Thyroid gland (tissue), 4 donors: Measurements from ENCODE around the gene METTL26. TPM values are rescaled to one million over a fixed set of nuclear protein-coding genes. Genes with fewer than 3 reads are reported as not detected.
"Not testable (repeated sequence)": the region's sequence is repeated elsewhere in the genome, so short reads cannot be mapped to it uniquely, and the experiment has no call there.

Experiments
- DNase-seq, 2 donors: peaks; one replicate each; pipeline ENCODE4 v3.0.0-alpha.2; 2019
- H3K27ac ChIP-seq, 3 donors: fragments of 200-600 bp; sonication (generic); 1 replicate in 2 of 3; 2 replicates in 1 of 3; pipeline ENCODE4 v1.5.1; 2016 to 2019; ENCODE audit warnings: mild to moderate bottlenecking in 1 of 3, moderate library complexity in 1 of 3
- H3K27me3 ChIP-seq: fragments of 200-600 bp; sonication (generic); one replicate; pipeline ENCODE4 v1.5.1; 2019
- H3K36me3 ChIP-seq, 2 donors: fragments of 200-600 bp; sonication (generic); one replicate each; pipeline ENCODE4 v1.5.1; 2016 to 2019
- H3K4me1 ChIP-seq, 2 donors: fragments of 200-600 bp; sonication (generic); one replicate each; pipeline ENCODE4 v1.5.1; 2017 to 2019
- H3K4me3 ChIP-seq, 3 donors: fragments of 200-600 bp; sonication (generic); replicated peaks in 1 of 3; 1 replicate in 2 of 3; 2 replicates in 1 of 3; pipeline ENCODE4 v1.5.1; 2016; ENCODE audit warnings: mild to moderate bottlenecking in 1 of 3
- H3K9me3 ChIP-seq: fragments of 200-600 bp; sonication (generic); one replicate; pipeline ENCODE4 v1.5.1; 2017
- CTCF ChIP-seq, 6 experiments: fragments of 200-600 bp in 3 of 6; fragments of 450-650 bp in 3 of 6; sonication (generic) in 3 of 6; IDR thresholded peaks; one replicate each; pipeline ENCODE4 v1.5.1; 2016 to 2019; ENCODE audit warnings: antibody characterized with exemption in 6 of 6, mild to moderate bottlenecking in 2 of 6, inconsistent platforms in 1 of 6, moderate library complexity in 1 of 6
- POLR2A ChIP-seq, 2 donors: fragments of 450-650 bp; IDR thresholded peaks; one replicate each; pipeline ENCODE4 v1.6.1; 2017; ENCODE audit warnings: antibody characterized with exemption in 2 of 2, mild to moderate bottlenecking in 2 of 2, moderate library complexity in 1 of 2
- WGBS, 2 donors: methylation state at CpG; one replicate each; pipeline ENCODE4 v1.1.5; 2017; 5-methylcytosine and 5-hydroxymethylcytosine counted together
- intact Hi-C: fragments of 100-400 bp; cut with DNase I; formaldehyde crosslinking; loops from one replicate; pipeline ENCODE4 v1.15.1; 2023
- total RNA-seq, 4 donors: library from RNA; depleted of rRNA; stranded (reverse); fragments of >200 nt; gene quantifications; one replicate each; pipeline ENCODE4 v1.2.3, GENCODE V29; 2016

METTL26 gene
- total RNA-seq, 4 donors from 2014 or later: 54.2 to 180 (median 115) TPM

- Histone ChIP-seq H3K27ac (no peak overlapping the region), H3K36me3 (no peaks in the 10 kb centered on the region), H3K4me1 (peaks cover 4 to 11% of the 10 kb centered on the region in 2 donors), H3K4me3 (no peak overlapping the region), H3K9me3 (no peaks in the 10 kb centered on the region), H3K27me3 (no peaks in the 10 kb centered on the region)
- intact Hi-C loops: no loop called here
- WGBS, 2 donors: 95 to 98% methylated on average over 28 to 37 of the region's 43 CpGs
- DNase-seq: no peak
- TF ChIP-seq CTCF (IDR thresholded peaks at IDR 0.05) (no peak), POLR2A (IDR thresholded peaks at IDR 0.05) (no peak)
Measured at GRCh38 chr16:598823-599739, 37.0 kb downstream of the METTL26 start.

- H3K4me3 ChIP-seq, H3K27me3 ChIP-seq, DNase-seq, H3K36me3 ChIP-seq, intact Hi-C loops, H3K27ac ChIP-seq, H3K9me3 ChIP-seq: not testable (repeated sequence)
- WGBS, 2 donors: 98 to 99% methylated on average over 7 of the region's 7 CpGs
- peaks cover 16 to 25% of the 10 kb centered on the region in 2 donors for H3K4me1 ChIP-seq
Measured at GRCh38 chr16:597655-598054, 38.5 kb downstream of the METTL26 start.

DNA sequence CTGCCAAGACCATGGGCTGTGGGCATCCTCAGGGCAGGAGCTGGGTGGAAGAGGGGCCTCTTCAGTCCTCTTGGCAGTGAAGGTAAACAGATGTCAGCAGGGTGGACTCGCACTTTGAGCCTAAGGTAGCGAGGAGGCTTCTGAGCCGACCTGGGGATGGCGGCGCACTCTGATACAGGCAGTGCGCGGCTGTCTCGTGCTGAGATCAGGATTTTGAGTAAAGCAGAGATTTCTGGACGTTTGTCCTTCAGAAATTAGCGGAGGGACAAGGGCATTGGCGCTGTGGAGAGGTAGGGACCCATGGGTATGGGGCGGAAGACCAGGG lies 39.4 kb downstream of the METTL26 start:
- H3K4me1 ChIP-seq: peaks cover 26 to 34% of the 10 kb centered on the region in 2 donors
- H3K27me3 ChIP-seq: no peaks in the 10 kb centered on the region
- no peaks in the 10 kb centered on the region for H3K9me3 ChIP-seq
- intact Hi-C loops: no loop called here
- TF ChIP-seq POLR2A (IDR thresholded peaks at IDR 0.05) (no peak), CTCF (IDR thresholded peaks at IDR 0.05) (no peak)
- no peak overlapping the region for H3K27ac ChIP-seq
- DNase-seq: no peak
- no peaks in the 10 kb centered on the region for H3K36me3 ChIP-seq
- H3K4me3 ChIP-seq: no peak overlapping the region
- 94 to 96% methylated on average over 12 of the region's 12 CpGs for WGBS, 2 donors

DNA sequence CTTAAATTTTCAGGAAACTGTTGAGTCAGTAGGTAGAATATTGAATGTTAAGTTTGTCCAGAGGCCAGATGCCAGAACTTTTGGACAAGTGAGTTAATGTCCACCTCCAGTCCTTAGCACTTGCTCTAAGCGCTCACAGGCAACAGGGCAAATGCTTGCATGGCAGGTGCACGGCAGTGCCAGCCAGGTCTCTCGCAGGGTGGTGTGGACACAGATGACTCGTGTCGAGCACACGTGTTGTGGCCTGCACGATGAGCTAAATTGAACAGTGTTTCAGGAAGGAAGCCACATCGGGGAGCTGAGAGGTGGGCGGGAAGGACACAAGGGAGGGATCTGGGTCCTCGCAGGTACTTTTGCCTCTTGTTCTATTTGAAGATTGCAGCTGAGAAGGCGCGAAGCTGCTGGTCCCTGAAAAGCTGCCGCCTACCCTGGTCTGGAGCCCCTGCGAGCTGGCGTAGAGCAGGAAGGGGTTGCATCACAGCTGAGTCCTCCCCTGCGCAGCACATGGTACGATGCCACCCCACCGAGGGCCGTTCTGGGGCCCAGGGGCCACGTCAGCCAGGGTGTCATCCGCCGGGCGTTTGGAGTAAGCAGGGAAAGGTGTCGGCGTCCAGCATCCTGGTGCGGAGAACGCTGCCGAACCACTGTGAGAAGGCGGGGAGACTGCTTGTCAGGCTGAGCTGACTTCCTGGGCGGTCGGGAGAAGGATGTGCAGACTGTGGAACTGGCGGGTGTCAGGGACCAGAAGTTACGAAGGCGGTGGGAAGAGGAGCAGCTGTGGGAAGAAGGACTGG lies 40.0 kb downstream of the METTL26 start:
- TF ChIP-seq POLR2A (IDR thresholded peaks at IDR 0.05) (no peak), CTCF (IDR thresholded peaks at IDR 0.05) (no peak)
- WGBS, 2 donors: 91 to 95% methylated on average over 32 to 34 of the region's 34 CpGs
- Histone ChIP-seq H3K36me3 (no peaks in the 10 kb centered on the region), H3K27ac (no peak overlapping the region), H3K9me3 (no peaks in the 10 kb centered on the region), H3K4me1 (peaks cover 32 to 40% of the 10 kb centered on the region in 2 donors), H3K4me3 (no peak overlapping the region), H3K27me3 (no peaks in the 10 kb centered on the region)
- intact Hi-C loops: no loop called here
- DNase-seq: no peak

GRCh38 chr16:595094-595528 lies 41.0 kb downstream of the METTL26 start:
- H3K27me3 ChIP-seq: no peaks in the 10 kb centered on the region
- no peak overlapping the region for H3K27ac ChIP-seq
- intact Hi-C loops: no loop called here
- H3K4me3 ChIP-seq: no peak overlapping the region
- WGBS, 2 donors: 90 to 95% methylated on average over 7 to 18 of the region's 18 CpGs
- no peaks in the 10 kb centered on the region for H3K9me3 ChIP-seq
- peaks cover 40 to 47% of the 10 kb centered on the region in 2 donors for H3K4me1 ChIP-seq
- no peak for DNase-seq
- H3K36me3 ChIP-seq: no peaks in the 10 kb centered on the region
- TF ChIP-seq CTCF (IDR thresholded peaks at IDR 0.05): no peak
- no peak for TF ChIP-seq POLR2A (IDR thresholded peaks at IDR 0.05)
